ENCODE data around the gene SUSD6.

The SUSD6 gene

DNA sequence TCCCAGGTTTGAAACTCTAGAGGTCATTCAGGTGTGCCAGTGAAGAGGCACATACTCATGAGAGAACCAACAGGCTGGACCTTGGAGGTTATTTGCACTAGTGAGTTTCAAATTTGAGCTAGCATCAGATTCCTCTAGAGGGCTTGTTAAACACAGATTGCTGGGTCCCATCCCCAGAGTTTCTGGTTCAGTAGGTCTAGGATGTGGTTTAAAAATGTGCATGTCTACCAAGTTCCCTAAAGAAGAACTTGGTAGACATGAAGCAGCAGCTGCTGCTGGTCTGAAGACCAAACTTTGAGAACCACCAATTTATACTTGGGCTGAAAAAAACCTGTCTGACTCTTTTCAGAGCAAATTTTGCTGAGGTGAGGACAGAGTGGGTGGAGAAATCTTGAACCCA lies 61.7 kb downstream of the SUSD6 start:
- H2BK120ac ChIP-seq (ENCODE audit: low read depth, low read length): no peak overlapping the region
- no peaks in the 10 kb centered on the region for H3K79me1 ChIP-seq (ENCODE audit: low read depth, low read length)
- no peak for DNase-seq (ENCODE audit: low spot score)
- no peak overlapping the region for H2BK5ac ChIP-seq (ENCODE audit: low read length)
- no peak overlapping the region for H3K4me3 ChIP-seq (ENCODE audit: low read length in 2 of 2)
- peaks cover 0 to 8% of the 10 kb centered on the region in 2 donors for H3K4me1 ChIP-seq (ENCODE audit: control insufficient read depth in 2 of 2, insufficient read depth in 1 of 2, low read depth in 1 of 2, low read length in 2 of 2)
- H3K27ac ChIP-seq (replicated peaks; ENCODE audit: low read length): no peak overlapping the region
- H3K36me3 ChIP-seq (replicated peaks in 1 of 2; ENCODE audit: control insufficient read depth in 2 of 2, insufficient read depth in 2 of 2, low read length in 2 of 2): peaks cover 0 to 5% of the 10 kb centered on the region in 2 donors
- no peaks in the 10 kb centered on the region for H3K9me3 ChIP-seq (replicated peaks in 1 of 2; ENCODE audit: control insufficient read depth in 2 of 2, insufficient read depth in 1 of 2, low read depth in 1 of 2, low read length in 2 of 2)
- no peak overlapping the region for H4K91ac ChIP-seq (ENCODE audit: low read depth, low read length, poor library complexity)
- no peak overlapping the region for H3K9ac ChIP-seq (ENCODE audit: low read depth, low read length, poor library complexity)
- H3K23ac ChIP-seq (ENCODE audit: low read depth, low read length, poor library complexity): no peak overlapping the region
- H2AK5ac ChIP-seq (ENCODE audit: low read depth, low read length): no peak overlapping the region
- H2BK12ac ChIP-seq (ENCODE audit: low read length): no peak overlapping the region
- H3K4me2 ChIP-seq (ENCODE audit: insufficient read depth, low read length, poor library complexity, severe bottlenecking): no peak overlapping the region
- H3K4ac ChIP-seq (ENCODE audit: low read length): no peak overlapping the region
- H3K14ac ChIP-seq (ENCODE audit: low read length): no peak overlapping the region
- no peak overlapping the region for H2BK15ac ChIP-seq (ENCODE audit: low read length)
- no peak overlapping the region for H2AFZ ChIP-seq (ENCODE audit: low read length)
- H4K8ac ChIP-seq (ENCODE audit: low read depth, low read length): no peak overlapping the region
- H3K18ac ChIP-seq (ENCODE audit: low read length): no peak overlapping the region
- peaks cover 0 to 3% (median 0%) of the 10 kb centered on the region in 3 experiments for H3K27me3 ChIP-seq (ENCODE audit: control insufficient read depth in 3 of 3, insufficient read depth in 3 of 3, low read depth in 1 of 3, low read length in 3 of 3)

DNA sequence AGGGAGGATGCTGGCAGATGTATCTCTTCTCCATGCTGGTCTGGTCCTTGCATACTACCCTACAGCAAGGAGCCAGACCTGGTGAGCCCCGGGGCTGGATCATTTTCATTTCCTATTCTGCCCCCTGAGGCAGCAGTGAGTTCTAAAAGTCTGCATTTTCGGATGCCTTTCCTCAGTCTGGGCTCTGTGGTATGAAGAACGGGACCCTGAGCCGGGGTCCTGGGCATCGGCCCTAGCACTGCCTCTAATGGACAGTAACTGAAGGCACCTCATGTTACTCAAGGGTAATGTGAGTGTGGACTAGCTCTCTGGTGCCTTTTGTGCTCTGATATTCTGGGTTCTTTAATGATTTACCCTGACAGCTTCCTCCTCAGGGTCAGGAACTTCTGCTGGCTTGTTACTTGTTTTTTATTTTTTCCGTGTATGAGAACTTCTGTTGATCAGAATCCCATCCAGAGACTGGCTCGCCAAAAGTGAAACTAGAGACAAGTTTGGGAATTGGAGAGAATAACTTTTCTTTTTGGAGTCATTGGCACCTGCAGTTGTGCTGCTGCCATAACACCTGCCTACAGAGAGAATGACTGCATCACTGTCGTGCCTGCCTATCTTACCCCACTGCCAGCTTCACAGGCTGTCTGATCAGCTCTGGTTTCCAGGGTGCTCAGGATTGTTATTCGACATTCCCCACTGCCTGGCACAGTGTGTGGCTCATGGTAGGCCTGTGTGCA lies 62.3 kb downstream of the SUSD6 start:
- WGBS, 2 donors (ENCODE audit: extremely low coverage in 2 of 2, insufficient read length in 2 of 2, insufficient replicate concordance in 1 of 2): no CpG with 5 or more reads among the region's 9 CpGs
- Histone ChIP-seq H2AFZ (ENCODE audit: low read length) (no peak overlapping the region), H3K27ac (replicated peaks; ENCODE audit: low read length) (no peak overlapping the region), H3K23ac (ENCODE audit: low read depth, low read length, poor library complexity) (no peak overlapping the region), H3K4me2 (ENCODE audit: insufficient read depth, low read length, poor library complexity, severe bottlenecking) (no peak overlapping the region), H3K36me3 (replicated peaks in 1 of 2; ENCODE audit: control insufficient read depth in 2 of 2, insufficient read depth in 2 of 2, low read length in 2 of 2) (peaks cover 0 to 5% of the 10 kb centered on the region in 2 donors), H3K27me3 (ENCODE audit: control insufficient read depth in 3 of 3, insufficient read depth in 3 of 3, low read depth in 1 of 3, low read length in 3 of 3) (peaks cover 0 to 3% (median 0%) of the 10 kb centered on the region in 3 experiments), H3K18ac (ENCODE audit: low read length) (no peak overlapping the region), H2BK120ac (ENCODE audit: low read depth, low read length) (no peak overlapping the region), H2AK5ac (ENCODE audit: low read depth, low read length) (no peak overlapping the region), H4K91ac (ENCODE audit: low read depth, low read length, poor library complexity) (no peak overlapping the region), H3K4ac (ENCODE audit: low read length) (no peak overlapping the region), H2BK15ac (ENCODE audit: low read length) (no peak overlapping the region), H3K9me3 (replicated peaks in 1 of 2; ENCODE audit: control insufficient read depth in 2 of 2, insufficient read depth in 1 of 2, low read depth in 1 of 2, low read length in 2 of 2) (no peaks in the 10 kb centered on the region), H2BK5ac (ENCODE audit: low read length) (no peak overlapping the region), H4K8ac (ENCODE audit: low read depth, low read length) (no peak overlapping the region), H2BK12ac (ENCODE audit: low read length) (no peak overlapping the region), H3K79me1 (ENCODE audit: low read depth, low read length) (no peaks in the 10 kb centered on the region), H3K4me3 (ENCODE audit: low read length in 2 of 2) (no peak overlapping the region), H3K9ac (ENCODE audit: low read depth, low read length, poor library complexity) (no peak overlapping the region), H3K14ac (ENCODE audit: low read length) (no peak overlapping the region), H3K4me1 (ENCODE audit: control insufficient read depth in 2 of 2, insufficient read depth in 1 of 2, low read depth in 1 of 2, low read length in 2 of 2) (peaks cover 0 to 8% of the 10 kb centered on the region in 2 donors)
- DNase-seq (ENCODE audit: low spot score): no peak

DNA sequence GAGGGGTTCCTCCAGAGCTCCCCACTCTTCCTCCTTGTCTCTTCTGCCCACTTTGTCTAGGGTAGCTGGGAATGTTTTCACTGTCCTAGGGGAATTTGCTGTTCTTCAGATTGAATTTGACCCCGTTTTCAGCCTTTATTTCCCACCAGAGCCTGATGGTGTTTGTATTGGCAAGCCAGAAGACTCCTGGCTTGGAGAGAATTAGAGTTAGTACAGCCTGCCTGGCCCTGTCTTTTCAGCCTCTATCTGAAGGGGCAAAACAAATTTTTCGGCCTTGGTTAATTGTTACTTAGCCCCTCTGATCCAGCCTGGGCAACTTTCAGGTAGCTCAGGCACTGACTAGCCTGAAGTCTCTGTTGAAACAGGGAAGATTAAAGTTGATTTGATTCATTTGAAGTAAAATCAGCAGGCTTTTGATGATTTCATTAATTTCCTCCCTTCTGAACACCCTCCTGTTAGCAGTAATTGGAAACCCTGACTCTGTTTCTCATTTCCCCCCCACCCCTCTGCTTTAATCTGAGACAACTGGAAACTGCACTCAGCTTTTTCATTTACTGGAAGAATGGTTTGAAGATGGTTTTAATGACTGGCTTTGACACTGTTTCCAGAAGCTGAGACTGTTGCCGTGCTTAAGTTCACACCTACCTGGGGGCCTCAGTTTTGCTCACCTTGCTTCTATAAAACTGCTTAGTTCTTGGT lies 63.3 kb downstream of the SUSD6 start:
- Histone ChIP-seq H2AK5ac (ENCODE audit: low read depth, low read length) (no peak overlapping the region), H3K4ac (ENCODE audit: low read length) (no peak overlapping the region), H3K27me3 (ENCODE audit: control insufficient read depth in 3 of 3, insufficient read depth in 3 of 3, low read depth in 1 of 3, low read length in 3 of 3) (peaks cover 0 to 3% (median 0%) of the 10 kb centered on the region in 3 experiments), H3K9ac (ENCODE audit: low read depth, low read length, poor library complexity) (no peak overlapping the region), H3K4me2 (ENCODE audit: insufficient read depth, low read length, poor library complexity, severe bottlenecking) (no peak overlapping the region), H3K14ac (ENCODE audit: low read length) (no peak overlapping the region), H3K4me3 (ENCODE audit: low read length in 2 of 2) (no peak overlapping the region), H3K79me1 (ENCODE audit: low read depth, low read length) (no peaks in the 10 kb centered on the region), H4K91ac (ENCODE audit: low read depth, low read length, poor library complexity) (no peak overlapping the region), H3K18ac (ENCODE audit: low read length) (no peak overlapping the region), H2AFZ (ENCODE audit: low read length) (no peak overlapping the region), H2BK12ac (ENCODE audit: low read length) (no peak overlapping the region), H3K27ac (replicated peaks; ENCODE audit: low read length) (no peak overlapping the region), H3K36me3 (replicated peaks in 1 of 2; ENCODE audit: control insufficient read depth in 2 of 2, insufficient read depth in 2 of 2, low read length in 2 of 2) (peaks cover 0 to 5% of the 10 kb centered on the region in 2 donors), H2BK120ac (ENCODE audit: low read depth, low read length) (no peak overlapping the region), H4K8ac (ENCODE audit: low read depth, low read length) (no peak overlapping the region), H2BK15ac (ENCODE audit: low read length) (no peak overlapping the region), H2BK5ac (ENCODE audit: low read length) (no peak overlapping the region), H3K9me3 (replicated peaks in 1 of 2; ENCODE audit: control insufficient read depth in 2 of 2, insufficient read depth in 1 of 2, low read depth in 1 of 2, low read length in 2 of 2) (no peaks in the 10 kb centered on the region), H3K4me1 (ENCODE audit: control insufficient read depth in 2 of 2, insufficient read depth in 1 of 2, low read depth in 1 of 2, low read length in 2 of 2) (peaks cover 0 to 8% of the 10 kb centered on the region in 2 donors), H3K23ac (ENCODE audit: low read depth, low read length, poor library complexity) (no peak overlapping the region)
- no CpG with 5 or more reads among the region's 3 CpGs for WGBS, 2 donors (ENCODE audit: extremely low coverage in 2 of 2, insufficient read length in 2 of 2, insufficient replicate concordance in 1 of 2)
- no peak for DNase-seq (ENCODE audit: low spot score)

DNA sequence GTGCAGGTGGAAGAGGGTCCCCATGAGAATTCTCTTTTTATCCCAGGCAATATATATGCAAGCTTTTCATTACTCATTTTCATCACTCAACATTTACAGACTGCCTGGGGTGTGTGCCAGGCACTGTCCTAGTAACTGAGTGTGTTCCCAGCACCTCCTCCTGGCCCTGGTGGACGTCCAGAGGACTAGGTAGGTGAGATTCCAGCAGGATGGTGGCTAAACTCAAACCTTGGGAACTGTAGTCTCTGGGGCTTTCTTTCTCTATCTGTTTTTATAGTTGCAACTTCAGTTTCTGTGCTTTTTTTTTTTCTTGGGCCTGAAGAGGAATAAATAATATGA lies 63.8 kb downstream of the SUSD6 start:
- Histone ChIP-seq H3K4me3 (ENCODE audit: low read length in 2 of 2) (no peak overlapping the region), H2BK15ac (ENCODE audit: low read length) (no peak overlapping the region), H3K18ac (ENCODE audit: low read length) (no peak overlapping the region), H3K14ac (ENCODE audit: low read length) (no peak overlapping the region), H3K4me1 (ENCODE audit: control insufficient read depth in 2 of 2, insufficient read depth in 1 of 2, low read depth in 1 of 2, low read length in 2 of 2) (peaks cover 0 to 8% of the 10 kb centered on the region in 2 donors), H2BK12ac (ENCODE audit: low read length) (no peak overlapping the region), H3K4ac (ENCODE audit: low read length) (no peak overlapping the region), H3K36me3 (replicated peaks in 1 of 2; ENCODE audit: control insufficient read depth in 2 of 2, insufficient read depth in 2 of 2, low read length in 2 of 2) (peaks cover 0 to 4% of the 10 kb centered on the region in 2 donors), H3K27ac (replicated peaks; ENCODE audit: low read length) (no peak overlapping the region), H4K91ac (ENCODE audit: low read depth, low read length, poor library complexity) (no peak overlapping the region), H3K9ac (ENCODE audit: low read depth, low read length, poor library complexity) (no peak overlapping the region), H3K23ac (ENCODE audit: low read depth, low read length, poor library complexity) (no peak overlapping the region), H2BK120ac (ENCODE audit: low read depth, low read length) (no peak overlapping the region), H4K8ac (ENCODE audit: low read depth, low read length) (no peak overlapping the region), H2BK5ac (ENCODE audit: low read length) (no peak overlapping the region), H2AFZ (ENCODE audit: low read length) (no peak overlapping the region), H3K4me2 (ENCODE audit: insufficient read depth, low read length, poor library complexity, severe bottlenecking) (no peak overlapping the region), H3K27me3 (ENCODE audit: control insufficient read depth in 3 of 3, insufficient read depth in 3 of 3, low read depth in 1 of 3, low read length in 3 of 3) (peaks cover 0 to 3% (median 0%) of the 10 kb centered on the region in 3 experiments), H3K9me3 (replicated peaks in 1 of 2; ENCODE audit: control insufficient read depth in 2 of 2, insufficient read depth in 1 of 2, low read depth in 1 of 2, low read length in 2 of 2) (no peaks in the 10 kb centered on the region), H3K79me1 (ENCODE audit: low read depth, low read length) (no peaks in the 10 kb centered on the region), H2AK5ac (ENCODE audit: low read depth, low read length) (no peak overlapping the region)
- no peak for DNase-seq (ENCODE audit: low spot score)
- no CpG with 5 or more reads among the region's 1 CpG for WGBS, 2 donors (ENCODE audit: extremely low coverage in 2 of 2, insufficient read length in 2 of 2, insufficient replicate concordance in 1 of 2)
